T-helper 2 cell treated with Interferon-gamma antibody and Interleukin-4, amounts not matched to agents 5 μg/mL and 100 μg/mL, for 36 hours (primary cell): ENCODE data around the gene THAP8.

ENCODE experiments used
- DNase-seq: peaks from one replicate; pipeline ENCODE4 v3.0.0; 2021; ENCODE audit warnings: low spot score
- H3K27ac Mint-ChIP-seq: one replicate; pipeline ENCODE4 v1.8.0; 2021; ENCODE audit warnings: mild to moderate bottlenecking, mixed read lengths
- H3K27me3 Mint-ChIP-seq: one replicate; pipeline ENCODE4 v1.8.0; 2021; ENCODE audit warnings: low read depth, mixed read lengths
- H3K36me3 Mint-ChIP-seq: one replicate; pipeline ENCODE4 v1.8.0; 2021; ENCODE audit warnings: low read depth, mixed read lengths
- H3K4me1 Mint-ChIP-seq: one replicate; pipeline ENCODE4 v1.8.0; 2021; ENCODE audit warnings: low read depth, mixed read lengths
- H3K4me3 Mint-ChIP-seq: one replicate; pipeline ENCODE4 v1.8.0; 2022; ENCODE audit warnings: mild to moderate bottlenecking, moderate library complexity, mixed read lengths
- H3K9me3 Mint-ChIP-seq: one replicate; pipeline ENCODE4 v1.8.0; 2021; ENCODE audit warnings: mixed read lengths

Gene THAP8

DNA sequence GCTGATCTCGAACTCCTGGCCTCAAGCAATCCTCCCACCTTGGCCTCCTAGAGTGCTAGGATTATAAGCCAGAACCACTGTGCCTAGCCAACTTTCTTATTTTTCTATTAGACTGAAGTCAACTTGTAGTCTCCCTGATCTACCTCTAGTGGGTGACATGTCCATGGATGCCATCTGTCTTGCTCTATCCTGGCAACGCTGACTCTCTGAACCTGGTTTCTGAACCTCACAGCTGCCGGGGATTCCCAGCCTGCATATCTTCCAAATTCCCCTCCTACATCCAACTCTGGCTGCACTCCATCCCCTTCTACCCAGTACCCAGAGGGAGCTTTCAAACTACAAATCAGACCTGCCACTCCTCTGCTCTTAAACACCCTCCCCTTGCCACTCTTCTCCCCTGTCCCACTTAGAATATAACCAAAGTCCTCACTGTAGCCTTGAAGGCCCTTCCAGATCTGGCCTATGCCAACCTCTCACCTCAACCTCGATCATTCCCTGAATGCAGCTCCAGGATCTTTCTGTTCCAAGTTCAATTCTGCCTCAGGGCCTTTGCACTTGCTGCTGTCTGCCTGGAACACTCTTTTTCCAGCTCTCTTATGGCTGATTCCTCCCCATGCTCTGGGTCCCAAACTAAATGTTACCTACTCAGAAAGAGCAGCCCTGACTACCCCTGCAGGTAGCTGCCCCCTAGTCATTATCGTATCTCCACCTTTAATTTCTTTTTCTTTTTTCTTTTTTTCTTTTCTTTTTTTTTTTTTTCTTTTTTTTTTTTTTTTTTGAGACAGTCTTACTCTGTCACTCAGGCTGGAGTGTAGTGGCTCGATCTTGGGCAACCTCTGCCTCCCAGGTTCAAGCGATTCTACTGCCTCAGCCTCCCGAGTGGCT lies 23.6 kb downstream of the THAP8 start:
- Mint-ChIP-seq H3K4me1 (peaks cover 22% of the 10 kb centered on the region), H3K36me3 (peaks cover 24% of the 10 kb centered on the region), H3K9me3 (no peaks in the 10 kb centered on the region), H3K4me3 (no peak overlapping the region), H3K27ac (no peak overlapping the region), H3K27me3 (no peaks in the 10 kb centered on the region)
- DNase-seq, result no peak

DNA sequence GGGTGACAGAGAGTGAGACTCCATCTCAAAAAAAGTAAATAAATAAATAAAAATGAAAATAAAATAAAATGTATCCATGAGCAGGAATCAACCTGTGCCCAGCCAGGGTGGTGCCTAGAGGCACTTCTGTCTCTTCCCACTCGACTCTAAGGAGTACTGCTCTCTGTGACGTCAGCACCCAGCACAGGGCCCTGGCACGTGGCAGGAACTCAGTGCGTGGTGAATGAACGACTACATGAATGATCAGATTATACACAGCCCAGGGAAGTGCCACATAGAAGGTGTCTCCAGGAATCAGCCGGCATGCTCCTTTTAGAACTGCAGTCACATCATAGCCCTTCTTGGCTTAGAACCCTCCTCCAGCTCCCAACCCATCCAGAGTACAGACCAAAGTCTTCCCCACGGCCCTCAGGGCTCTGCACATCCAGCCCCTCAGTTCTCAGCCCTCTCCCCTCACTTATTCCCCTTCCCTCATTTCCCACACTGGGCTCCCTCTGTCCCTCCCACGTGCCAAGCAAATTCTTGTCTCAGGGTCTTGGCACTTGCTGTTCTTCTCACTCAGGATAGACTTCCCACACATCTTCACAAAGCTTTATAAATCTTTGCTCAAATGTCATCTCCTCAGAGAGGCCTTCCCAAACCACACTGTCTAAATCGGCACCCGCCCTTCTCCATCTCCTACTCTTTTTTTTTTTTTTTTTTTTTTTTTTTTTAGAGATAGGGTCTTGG lies 25.6 kb downstream of the THAP8 start:
- no peaks in the 10 kb centered on the region for H3K27me3 Mint-ChIP-seq
- H3K9me3 Mint-ChIP-seq, result no peaks in the 10 kb centered on the region
- no peak for DNase-seq
- H3K36me3 Mint-ChIP-seq, result peaks cover 14% of the 10 kb centered on the region
- peaks cover 7% of the 10 kb centered on the region for H3K4me1 Mint-ChIP-seq
- no peak overlapping the region for H3K4me3 Mint-ChIP-seq
- peak overlapping the region; percentile 2 for H3K27ac Mint-ChIP-seq

DNA sequence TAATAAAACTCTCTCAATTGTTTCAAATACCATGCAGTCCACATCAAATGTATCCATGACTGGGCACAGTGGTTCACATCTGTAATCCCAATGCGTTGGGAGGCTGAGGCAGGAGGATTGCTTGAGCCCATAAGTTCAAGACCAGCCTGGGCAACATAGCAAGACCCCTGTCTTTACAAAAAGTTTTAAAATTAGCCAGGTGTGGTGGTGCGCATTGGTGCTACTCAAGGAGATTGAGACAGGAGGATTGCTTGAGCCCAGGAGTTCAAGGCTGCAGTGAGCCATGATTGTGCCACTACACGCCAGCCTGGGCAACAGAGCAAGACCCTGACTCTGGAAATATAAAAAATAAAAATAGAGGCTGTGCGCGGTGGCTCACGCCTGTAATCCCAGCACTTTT lies 26.4 kb downstream of the THAP8 start:
- no peak overlapping the region for H3K27ac Mint-ChIP-seq
- no peaks in the 10 kb centered on the region for H3K27me3 Mint-ChIP-seq
- no peak overlapping the region for H3K4me3 Mint-ChIP-seq

DNA sequence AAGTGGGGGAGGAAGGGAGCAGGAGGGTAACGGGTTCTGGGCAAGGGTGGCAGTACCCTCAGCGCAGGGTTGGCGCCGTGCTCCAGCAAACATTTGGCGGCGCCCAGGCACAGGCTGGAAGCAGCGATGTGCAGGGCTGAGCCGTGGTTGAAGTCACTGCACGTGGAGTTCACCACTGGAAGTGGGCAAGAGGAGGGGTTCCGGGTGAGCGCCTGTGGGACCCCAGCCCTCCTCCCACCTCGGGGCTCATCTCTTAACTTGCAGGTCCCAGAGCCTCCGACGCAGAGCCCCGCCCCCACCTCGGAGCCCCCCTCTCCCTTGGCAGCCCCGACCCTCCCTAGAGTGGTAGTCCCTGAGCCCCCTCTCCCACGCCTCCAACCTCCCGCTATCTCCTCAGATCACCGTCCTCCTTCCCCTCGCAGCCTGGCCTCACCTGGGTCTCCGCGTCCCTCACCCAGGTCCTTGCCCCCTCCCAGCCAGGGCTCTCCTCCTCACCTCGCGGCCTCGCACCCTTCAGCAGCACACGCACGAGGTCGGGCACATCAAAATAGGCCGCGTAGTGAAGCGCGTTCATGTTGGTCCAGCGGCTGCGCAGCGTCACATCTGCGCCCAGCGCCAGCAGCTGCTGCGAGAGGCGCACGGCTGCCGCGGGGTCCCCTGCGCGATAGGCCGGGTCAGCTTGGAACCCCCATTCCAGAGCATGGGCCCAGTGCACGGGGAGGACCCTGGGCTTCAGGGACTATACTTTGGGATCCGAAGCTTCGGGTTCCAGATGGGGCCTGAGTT lies 27.8 kb downstream of the THAP8 start:
- H3K27ac Mint-ChIP-seq, result no peak overlapping the region
- peaks cover 15% of the 10 kb centered on the region for H3K36me3 Mint-ChIP-seq
- DNase-seq, result no peak
- no peak overlapping the region for H3K4me3 Mint-ChIP-seq
- no peaks in the 10 kb centered on the region for H3K27me3 Mint-ChIP-seq
- no peaks in the 10 kb centered on the region for H3K9me3 Mint-ChIP-seq
- H3K4me1 Mint-ChIP-seq, result peaks cover 6% of the 10 kb centered on the region

More for the DNA sequence above, 26.4 kb downstream of the THAP8 start:
- Mint-ChIP-seq H3K36me3 (peaks cover 17% of the 10 kb centered on the region), H3K9me3 (no peaks in the 10 kb centered on the region), H3K4me1 (peaks cover 7% of the 10 kb centered on the region)
- no peak for DNase-seq

DNA sequence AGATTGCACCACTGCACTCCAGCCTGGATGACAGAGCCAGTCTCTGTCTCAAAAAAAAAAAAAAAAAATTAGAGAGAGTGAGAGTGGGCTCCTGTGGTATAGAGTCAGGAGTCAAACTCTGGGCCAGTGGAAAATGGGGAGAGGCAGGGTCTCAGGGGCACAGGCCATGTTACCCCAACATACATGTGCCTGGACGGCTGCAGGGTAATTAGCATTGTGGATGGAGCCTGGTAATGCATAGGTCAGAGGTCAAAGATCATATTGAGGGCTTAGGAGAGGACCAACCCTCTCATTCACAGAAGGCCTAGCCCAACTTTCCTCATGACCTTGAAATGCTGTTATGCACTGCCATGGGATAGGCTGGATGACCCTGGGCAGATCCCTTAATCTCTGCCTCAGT lies 28.5 kb downstream of the THAP8 start:
- Mint-ChIP-seq H3K9me3 (no peaks in the 10 kb centered on the region), H3K4me1 (peaks cover 6% of the 10 kb centered on the region), H3K36me3 (peaks cover 13% of the 10 kb centered on the region), H3K27me3 (no peaks in the 10 kb centered on the region), H3K4me3 (no peak overlapping the region), H3K27ac (no peak overlapping the region)
- DNase-seq, result no peak

DNA sequence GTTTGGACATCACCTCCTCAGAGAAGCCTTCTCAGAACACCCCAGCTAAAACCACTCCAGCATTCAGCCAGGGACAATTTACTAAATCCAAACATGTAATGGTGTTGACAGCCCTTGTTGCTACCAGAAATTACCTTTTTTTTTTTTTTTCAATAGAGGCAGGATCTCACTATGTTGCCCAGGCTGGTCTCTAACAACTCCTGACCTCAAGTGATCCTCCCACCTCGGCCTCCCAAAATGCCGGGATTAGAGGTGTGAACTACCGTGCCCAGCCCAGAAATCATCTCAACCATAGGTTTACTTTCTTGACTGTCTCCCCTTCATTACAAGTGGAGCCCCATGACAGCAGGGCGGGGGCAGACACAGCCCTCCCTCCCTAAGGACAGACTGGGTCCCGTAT lies 30.7 kb downstream of the THAP8 start:
- no peak for DNase-seq
- Mint-ChIP-seq H3K4me1 (no peaks in the 10 kb centered on the region), H3K4me3 (no peak overlapping the region), H3K36me3 (peaks cover 9% of the 10 kb centered on the region), H3K9me3 (no peaks in the 10 kb centered on the region), H3K27me3 (no peaks in the 10 kb centered on the region), H3K27ac (no peak overlapping the region)

DNA sequence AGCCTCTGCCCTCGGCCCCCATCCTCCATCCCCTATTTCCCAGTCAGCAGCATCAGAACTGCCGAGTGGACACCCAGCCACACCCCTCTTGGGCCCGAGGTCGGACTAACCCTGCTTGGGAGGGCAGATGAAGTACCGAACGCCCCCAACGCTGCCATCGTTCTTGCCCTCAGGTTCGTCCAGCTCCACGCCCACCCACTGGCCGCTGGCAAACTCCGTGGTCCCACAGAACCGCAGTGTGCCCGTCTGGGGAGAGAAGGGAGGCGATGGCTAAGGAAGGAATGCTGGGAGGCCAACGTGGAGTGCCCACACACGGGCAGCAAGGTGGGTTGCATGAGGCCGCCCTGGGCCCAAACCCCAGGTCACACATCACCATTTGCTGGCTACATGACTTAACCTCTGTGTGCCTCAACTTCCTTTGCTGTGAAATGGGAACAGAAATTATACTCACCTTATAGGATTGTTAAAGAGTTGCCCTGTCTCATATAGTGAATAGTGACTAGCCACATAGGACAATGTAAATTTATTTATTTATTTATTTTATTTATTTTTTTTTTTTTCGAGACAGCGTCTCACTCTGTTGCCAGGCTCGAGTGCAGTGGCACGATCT lies 34.9 kb downstream of the THAP8 start:
- no peak for DNase-seq
- no peak overlapping the region for H3K27ac Mint-ChIP-seq
- no peaks in the 10 kb centered on the region for H3K27me3 Mint-ChIP-seq
- peaks cover 7% of the 10 kb centered on the region for H3K36me3 Mint-ChIP-seq
- no peak overlapping the region for H3K4me3 Mint-ChIP-seq
- H3K4me1 Mint-ChIP-seq, result peaks cover 15% of the 10 kb centered on the region
- no peaks in the 10 kb centered on the region for H3K9me3 Mint-ChIP-seq

DNA sequence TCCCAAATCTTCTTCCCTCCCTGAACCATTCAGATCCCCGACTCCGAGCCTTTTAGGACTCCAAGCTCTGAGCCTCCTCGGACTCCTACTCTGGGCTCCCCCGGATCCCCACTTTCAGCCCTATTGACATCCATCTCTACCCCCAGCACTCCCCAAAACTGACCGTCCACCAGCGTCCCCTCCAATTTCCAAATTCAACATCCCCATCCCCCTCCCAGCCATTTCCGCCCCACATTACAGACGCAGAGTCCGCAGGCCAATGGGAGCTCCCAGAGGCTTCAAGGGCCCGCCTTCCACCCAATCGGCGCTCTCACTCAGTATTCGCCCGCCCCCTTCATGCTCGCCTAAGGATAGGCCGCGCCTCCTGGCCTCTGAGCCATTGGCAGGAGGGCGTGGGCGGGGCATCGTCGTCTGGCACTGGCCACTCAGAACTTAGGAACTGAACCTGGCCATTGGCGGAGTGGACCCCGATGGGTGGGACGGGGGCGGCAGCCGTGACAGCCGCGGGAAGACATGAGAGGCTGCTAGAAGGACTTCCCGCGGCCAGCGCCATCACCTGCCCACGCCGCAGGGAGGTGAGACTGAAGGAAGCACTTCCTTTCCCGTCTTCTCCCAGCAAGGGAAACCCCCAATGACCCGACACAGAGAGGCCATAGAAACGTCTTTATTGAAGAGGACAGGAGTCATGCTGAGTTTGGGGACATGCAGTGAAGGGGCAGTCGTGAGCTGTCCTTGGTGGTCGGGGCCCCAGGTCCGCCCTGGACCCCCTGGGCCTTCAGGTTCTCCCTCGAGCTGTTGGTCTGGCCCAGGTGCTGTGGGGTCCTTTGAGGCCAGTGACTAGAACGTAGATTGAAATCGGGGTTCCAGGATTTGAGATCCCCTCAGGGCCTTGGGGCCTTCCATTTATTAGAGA lies 39.8 kb downstream of the THAP8 start, which contains the start of gene ALKBH6:
Gene ALKBH6, minus strand, starts transcription at position 202 of the 913 bp plus-strand sequence. CDS start 816 bp downstream, outside the sequence.
- peaks cover 40% of the 10 kb centered on the region for H3K4me1 Mint-ChIP-seq
- no peaks in the 10 kb centered on the region for H3K27me3 Mint-ChIP-seq
- H3K9me3 Mint-ChIP-seq, result no peaks in the 10 kb centered on the region
- DNase-seq, result peak; percentile 100
- peak within 1 kb of the TSS; percentile 97 for H3K27ac Mint-ChIP-seq
- H3K4me3 Mint-ChIP-seq, result peak within 1 kb of the TSS; percentile 99
- peaks cover 13% of the 10 kb centered on the region for H3K36me3 Mint-ChIP-seq

DNA sequence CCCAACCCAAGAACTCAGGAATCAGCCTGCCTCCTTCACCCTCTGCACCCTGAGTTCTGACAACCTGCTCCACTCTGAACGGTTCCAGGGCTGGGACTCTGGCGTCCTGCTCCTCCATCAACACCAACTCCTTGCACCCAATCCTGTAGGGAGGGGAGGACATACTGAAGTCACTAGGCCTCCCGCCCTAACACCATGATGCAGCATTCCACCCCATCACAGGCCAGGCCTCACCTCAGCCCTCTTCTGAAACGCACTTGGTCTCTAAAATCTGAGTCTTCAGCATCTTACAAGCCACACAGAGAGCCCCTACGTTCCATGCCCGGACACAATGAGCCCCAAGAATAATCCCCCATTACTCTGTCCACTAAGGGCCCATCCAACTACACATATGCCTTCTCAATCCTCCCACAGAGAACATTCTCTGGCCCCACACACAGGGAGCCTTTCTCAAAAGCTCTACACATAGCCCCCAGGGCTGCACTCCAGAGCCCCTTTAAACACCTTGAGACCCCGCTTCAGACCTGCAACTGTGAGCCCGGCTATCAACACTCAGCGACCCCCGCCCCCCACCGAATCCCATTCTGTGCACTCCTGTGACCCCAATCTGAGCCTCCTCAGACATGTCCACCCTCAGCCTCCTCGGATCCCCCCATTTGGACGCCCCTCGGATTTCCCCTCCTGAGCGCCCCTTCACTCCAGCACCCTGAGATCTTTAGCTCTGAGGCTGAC lies 40.6 kb downstream of the THAP8 start:
- Mint-ChIP-seq H3K4me3 (peak overlapping the region; percentile 99), H3K27me3 (no peaks in the 10 kb centered on the region), H3K27ac (peak overlapping the region; percentile 97), H3K36me3 (peaks cover 13% of the 10 kb centered on the region), H3K4me1 (peaks cover 45% of the 10 kb centered on the region), H3K9me3 (no peaks in the 10 kb centered on the region)
- DNase-seq, result no peak

DNA sequence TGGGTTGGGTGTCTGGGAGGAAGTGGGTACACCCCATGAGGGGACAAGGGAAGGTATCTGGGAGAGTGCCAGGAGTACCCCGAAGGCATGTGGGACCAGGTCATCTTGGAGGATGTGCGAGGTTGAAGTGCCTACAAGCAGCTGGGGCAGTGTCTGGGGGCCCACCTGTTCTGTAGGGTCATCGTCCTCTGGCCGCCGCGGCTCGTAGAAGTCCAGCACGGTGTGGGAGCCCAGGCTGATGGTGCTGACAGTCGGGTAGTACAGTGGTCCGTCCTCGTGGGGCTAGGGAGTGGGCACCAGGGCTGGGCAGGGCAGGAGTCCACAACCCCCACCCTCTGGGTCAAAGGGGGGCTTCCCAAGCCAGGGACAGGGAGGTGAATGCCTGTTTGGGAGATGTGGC lies 43.7 kb downstream of the THAP8 start:
- Mint-ChIP-seq H3K4me1 (peaks cover 40% of the 10 kb centered on the region), H3K27me3 (no peaks in the 10 kb centered on the region), H3K4me3 (peak overlapping the region; percentile 76), H3K36me3 (peaks cover 13% of the 10 kb centered on the region), H3K27ac (no peak overlapping the region), H3K9me3 (no peaks in the 10 kb centered on the region)
- no peak for DNase-seq

DNA sequence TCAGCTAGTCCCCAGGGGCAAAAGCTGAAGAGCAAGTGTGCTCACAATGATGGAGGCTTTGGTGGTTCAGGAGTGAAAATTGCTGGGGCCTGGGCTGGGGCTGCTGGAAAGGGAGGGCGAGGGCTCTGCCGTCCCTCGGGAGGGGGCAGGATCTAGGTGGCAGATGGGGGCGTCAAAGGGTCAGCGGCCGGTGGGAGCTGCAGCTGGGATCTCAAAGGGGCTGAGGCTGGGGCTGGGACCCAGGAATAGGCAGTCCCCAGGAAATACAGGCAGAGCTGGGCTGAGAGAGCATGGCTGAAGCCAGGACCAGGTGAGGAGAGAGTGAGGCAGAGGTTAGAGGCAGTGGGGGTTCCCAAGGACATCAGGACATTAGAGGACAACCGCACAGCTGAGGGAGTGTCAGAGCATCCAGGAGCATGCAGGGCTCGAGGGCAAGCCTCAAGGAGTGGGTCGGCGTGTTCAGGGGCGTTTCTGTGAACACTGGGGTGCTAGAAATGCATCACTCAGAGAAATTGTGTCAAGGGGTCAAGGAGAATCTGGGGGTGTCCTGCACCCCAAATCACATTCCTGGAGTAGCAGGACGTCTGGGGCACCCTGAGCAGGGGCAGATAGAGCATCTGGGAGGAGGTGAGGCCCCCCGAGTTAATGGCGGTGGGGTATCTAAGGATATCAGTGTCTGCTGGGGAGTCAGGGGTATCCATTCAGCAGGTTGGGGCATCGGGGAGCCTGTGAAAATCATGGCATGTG lies 44.3 kb downstream of the THAP8 start:
- Mint-ChIP-seq H3K27me3 (no peaks in the 10 kb centered on the region), H3K4me3 (peak overlapping the region; percentile 76), H3K27ac (peak overlapping the region; percentile 75), H3K9me3 (no peaks in the 10 kb centered on the region), H3K4me1 (peaks cover 35% of the 10 kb centered on the region), H3K36me3 (peaks cover 13% of the 10 kb centered on the region)
- no peak for DNase-seq

DNA sequence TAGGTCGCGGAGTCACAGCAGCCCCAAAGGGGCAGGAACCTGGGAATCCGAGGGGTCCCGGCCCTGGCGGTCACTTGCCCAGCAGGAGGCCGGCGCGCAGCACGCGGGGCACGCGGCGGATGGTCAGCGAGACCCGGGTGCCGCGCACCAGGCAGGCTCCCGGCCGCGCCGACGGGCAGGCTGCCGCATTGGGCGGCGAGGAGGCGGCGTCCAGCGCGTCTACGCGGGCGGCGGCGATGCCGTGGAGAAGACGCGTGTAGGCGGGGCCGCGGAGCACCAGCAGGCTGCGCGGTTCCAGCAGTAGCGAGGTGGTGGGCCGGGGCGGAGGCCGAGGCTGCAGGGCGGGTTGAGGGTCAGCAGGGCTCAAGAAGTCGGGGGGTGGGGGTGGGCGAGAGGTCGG lies 44.9 kb downstream of the THAP8 start:
- H3K4me1 Mint-ChIP-seq, result peaks cover 31% of the 10 kb centered on the region
- H3K27me3 Mint-ChIP-seq, result no peaks in the 10 kb centered on the region
- peaks cover 13% of the 10 kb centered on the region for H3K36me3 Mint-ChIP-seq
- peak overlapping the region; percentile 76 for H3K4me3 Mint-ChIP-seq
- peak overlapping the region; percentile 75 for H3K27ac Mint-ChIP-seq
- DNase-seq, result peak; percentile 63
- no peaks in the 10 kb centered on the region for H3K9me3 Mint-ChIP-seq
